DOHH2 (cell line): ENCODE results near the gene WDR12.

Source experiments
- CTCF ChIP-seq: fragments of 200-600 bp; sonication (generic); IDR thresholded peaks from one replicate; pipeline ENCODE4 v1.5.1; 2014; ENCODE audit warnings: antibody characterized with exemption, mild to moderate bottlenecking, low read depth, low read length; ENCODE audit not compliant: poor library complexity, severe bottlenecking
- EZH2phosphoT487 ChIP-seq: fragments of 200-600 bp; sonication (generic); IDR thresholded peaks from 2 replicates; pipeline ENCODE4 v1.6.1; 2017; ENCODE audit warnings: borderline replicate concordance, mild to moderate bottlenecking, antibody characterized with exemption, low read length, moderate library complexity, mixed read lengths

GRCh38 chr2:202831242-202832220, 79.9 kb downstream of the WDR12 start:
- TF ChIP-seq EZH2phosphoT487 = no peak
- peak; percentile 75 for TF ChIP-seq CTCF
